Raji (cell line): ENCODE results near the gene AUP1.

Experiments used
- POLR2A ChIP-seq: IDR thresholded peaks from 2 replicates; pipeline ENCODE4 v1.6.1; 2011; ENCODE audit warnings: low read depth, low read length, control low read depth; ENCODE audit not compliant: insufficient read depth

Gene AUP1

GRCh38 chr2:74488643-74489481 lies 40.6 kb downstream of the AUP1 start:
- TF ChIP-seq POLR2A = no peak

- TF ChIP-seq POLR2A = no peak
These were observed 43.4 kb downstream of the AUP1 start for GRCh38 chr2:74486141-74486540.

GRCh38 chr2:74482801-74483674 lies 46.5 kb downstream of the AUP1 start, which contains the start of the genes CCDC142 and TTC31:
CCDC142 (minus strand) TSS chr2:74482998; CDS start chr2:74482837, 161 bp downstream.
TTC31 (plus strand) TSS chr2:74483081; CDS start chr2:74483096, 15 bp downstream.
- peak; percentile 78 for TF ChIP-seq POLR2A

DNA sequence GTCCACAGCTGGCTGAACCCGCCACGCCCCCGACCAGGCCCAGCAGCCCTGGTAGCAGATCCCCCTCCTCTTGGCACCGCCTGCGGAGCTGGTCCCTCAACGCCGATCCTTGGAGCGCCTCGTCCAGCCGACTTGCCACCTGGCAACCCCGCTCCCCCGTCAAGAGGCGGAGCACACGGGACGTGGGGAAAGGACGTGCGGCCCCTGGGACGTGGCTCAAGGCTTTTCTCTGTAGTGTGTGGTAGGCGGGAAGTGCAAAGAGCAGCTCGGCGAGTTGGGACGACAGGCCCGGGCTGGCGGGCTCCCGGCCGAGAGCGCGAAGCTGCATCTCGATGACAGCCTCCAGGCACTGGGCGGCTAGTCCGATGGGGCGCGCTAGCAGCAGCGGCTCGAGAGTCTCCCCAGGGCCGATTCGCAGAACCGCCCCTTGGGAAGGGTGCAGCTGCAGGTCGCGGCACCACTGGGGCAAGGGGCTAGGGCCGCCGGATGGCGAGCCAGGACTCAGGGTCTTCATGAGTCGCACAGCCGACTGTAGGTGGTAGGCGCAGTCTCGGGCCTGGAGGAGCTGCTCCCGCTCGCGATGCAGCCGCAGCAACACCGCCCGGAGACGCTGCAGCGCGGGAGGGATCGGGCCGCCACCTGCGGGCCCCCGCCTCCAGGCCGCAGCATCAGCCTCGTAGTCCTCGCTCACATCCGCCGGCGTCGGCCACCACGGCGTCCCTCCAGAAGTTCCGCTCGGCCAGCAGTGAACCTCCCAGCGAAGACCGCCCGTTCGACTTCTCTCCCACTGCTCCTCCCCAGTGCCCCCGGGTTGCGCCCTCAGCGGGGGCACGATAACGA lies 47.3 kb downstream of the AUP1 start:
- TF ChIP-seq POLR2A = no peak; the same call in 1 of the 2 replicates

GRCh38 chr2:74481431-74481830 lies 48.1 kb downstream of the AUP1 start:
- TF ChIP-seq POLR2A = no peak
